SH-SY5Y (cell line): ENCODE results near the gene ENPP1.

Source experiments
- GATA2 ChIP-seq: IDR thresholded peaks from 2 replicates; pipeline ENCODE4 v1.6.1; 2011; ENCODE audit warnings: mild to moderate bottlenecking, low read depth, low read length
- GATA3 ChIP-seq: IDR thresholded peaks from 2 replicates; pipeline ENCODE4 v1.6.1; 2011; ENCODE audit warnings: low read depth, mild to moderate bottlenecking, low read length, moderate library complexity

DNA sequence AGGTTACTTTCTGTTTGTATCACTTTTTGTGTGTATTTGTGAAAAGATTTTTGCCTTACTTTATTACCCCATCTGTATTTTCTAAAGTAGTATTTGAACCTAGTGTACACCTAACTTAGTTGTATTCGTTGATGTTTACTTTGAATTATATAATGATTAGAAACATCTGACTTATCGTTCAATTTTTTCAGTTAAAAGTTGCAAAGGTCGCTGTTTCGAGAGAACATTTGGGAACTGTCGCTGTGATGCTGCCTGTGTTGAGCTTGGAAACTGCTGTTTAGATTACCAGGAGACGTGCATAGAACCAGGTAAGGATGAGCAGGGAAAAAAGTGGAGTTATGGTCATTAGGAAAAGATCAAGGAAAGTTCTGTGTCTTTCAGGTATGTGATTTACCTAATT is 42.0 kb downstream of the ENPP1 start:
- TF ChIP-seq GATA2 (no peak), GATA3 (no peak)
